ENCODE data around the gene PLA2G4D. TPM values are rescaled to one million over a fixed set of nuclear protein-coding genes. Genes with fewer than 3 reads are reported as not detected.

The PLA2G4D gene, protein sequence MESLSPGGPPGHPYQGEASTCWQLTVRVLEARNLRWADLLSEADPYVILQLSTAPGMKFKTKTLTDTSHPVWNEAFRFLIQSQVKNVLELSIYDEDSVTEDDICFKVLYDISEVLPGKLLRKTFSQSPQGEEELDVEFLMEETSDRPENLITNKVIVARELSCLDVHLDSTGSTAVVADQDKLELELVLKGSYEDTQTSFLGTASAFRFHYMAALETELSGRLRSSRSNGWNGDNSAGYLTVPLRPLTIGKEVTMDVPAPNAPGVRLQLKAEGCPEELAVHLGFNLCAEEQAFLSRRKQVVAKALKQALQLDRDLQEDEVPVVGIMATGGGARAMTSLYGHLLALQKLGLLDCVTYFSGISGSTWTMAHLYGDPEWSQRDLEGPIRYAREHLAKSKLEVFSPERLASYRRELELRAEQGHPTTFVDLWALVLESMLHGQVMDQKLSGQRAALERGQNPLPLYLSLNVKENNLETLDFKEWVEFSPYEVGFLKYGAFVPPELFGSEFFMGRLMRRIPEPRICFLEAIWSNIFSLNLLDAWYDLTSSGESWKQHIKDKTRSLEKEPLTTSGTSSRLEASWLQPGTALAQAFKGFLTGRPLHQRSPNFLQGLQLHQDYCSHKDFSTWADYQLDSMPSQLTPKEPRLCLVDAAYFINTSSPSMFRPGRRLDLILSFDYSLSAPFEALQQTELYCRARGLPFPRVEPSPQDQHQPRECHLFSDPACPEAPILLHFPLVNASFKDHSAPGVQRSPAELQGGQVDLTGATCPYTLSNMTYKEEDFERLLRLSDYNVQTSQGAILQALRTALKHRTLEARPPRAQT
- total RNA-seq, result not detected

DNA sequence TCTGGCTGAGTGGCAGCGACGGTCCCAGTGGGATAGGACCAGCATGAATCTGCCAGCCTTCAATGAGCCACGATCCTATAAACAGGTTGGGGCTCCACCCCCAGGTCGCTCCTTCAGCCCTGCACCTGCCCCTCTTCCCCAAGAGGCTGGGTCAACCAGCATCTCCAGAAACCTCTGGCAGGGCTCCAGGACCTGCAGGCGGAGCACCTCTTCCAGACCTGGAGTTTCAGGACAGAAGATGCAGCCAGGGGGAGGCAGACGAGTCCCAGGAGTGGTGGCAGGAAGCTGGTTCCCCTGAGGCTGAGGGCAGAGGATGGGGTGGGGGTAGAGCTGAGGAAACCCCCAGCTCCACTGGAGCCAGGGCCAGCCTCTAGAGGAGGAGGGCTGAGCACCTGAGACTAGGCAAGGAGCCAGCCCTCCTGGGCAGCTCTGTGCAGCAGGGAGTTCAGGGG lies at the start of gene PLA2G4D:
PLA2G4D (minus strand) TSS at position 51 of the 452 bp plus-strand sequence. CDS start 103 bp downstream, outside the sequence.
- no peak for DNase-seq

DNA sequence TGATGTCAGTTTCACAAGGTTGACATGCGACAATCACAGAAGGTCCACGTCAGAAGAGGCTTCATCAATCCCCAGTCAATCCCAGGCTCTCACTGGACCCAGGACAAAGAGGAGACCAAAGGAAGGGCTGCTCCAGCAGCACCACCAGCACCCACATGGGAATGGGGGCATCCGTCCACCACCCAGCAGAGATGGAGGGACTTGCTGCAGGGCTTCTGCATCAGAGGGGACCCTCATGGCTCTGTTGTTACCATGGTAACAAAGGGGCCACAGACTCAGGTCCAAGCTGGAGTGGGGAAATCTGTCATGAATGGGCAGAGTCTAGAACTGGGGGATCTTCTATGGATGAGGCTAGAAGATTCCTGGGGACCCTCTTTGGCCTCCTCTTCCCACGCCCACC lies 49.0 kb upstream of the PLA2G4D start:
- no peak for DNase-seq

DNA sequence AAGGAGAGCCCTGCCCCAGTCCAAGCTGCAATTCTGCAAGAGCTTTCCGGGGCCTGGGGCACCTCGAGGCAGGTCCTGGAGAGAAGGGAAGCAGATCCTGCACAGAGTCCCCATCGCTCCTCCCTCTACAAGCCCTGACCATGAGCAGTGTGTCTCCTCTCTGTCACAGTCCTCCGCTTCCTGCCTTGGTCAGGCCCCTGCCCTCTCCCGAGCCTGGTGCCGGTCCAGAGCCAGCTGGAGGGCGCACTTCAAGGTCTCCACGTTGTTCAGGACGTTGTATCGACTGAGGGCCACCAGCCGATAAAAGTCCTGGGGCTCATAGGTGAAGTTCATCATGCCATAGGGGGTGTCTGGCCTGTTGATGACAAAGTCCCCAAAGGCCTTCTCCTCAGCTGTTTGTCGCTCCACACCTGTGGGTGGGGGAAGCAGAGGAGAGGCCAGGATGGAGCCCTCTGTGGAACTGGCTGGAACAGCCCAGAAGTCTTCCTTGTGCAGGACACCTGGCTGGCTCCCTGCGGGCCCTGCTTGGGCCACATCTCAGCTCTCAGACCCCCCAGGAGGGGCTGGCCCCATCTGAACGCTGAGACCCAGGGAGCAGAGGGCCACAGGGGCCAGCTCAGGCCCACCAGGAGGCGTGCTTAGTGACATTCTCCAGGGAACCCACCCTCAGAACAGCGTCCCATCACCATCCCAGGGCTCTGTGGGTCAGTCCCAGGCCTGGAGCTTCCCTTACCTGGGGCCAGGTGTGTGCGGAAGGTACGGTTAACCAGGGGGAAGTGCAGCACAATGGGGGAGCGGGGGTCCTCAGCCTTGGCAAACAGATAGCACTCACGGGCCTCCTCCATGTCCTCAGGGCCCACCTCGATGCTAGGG lies 47.7 kb upstream of the PLA2G4D start:
- DNase-seq, result no peak

DNA sequence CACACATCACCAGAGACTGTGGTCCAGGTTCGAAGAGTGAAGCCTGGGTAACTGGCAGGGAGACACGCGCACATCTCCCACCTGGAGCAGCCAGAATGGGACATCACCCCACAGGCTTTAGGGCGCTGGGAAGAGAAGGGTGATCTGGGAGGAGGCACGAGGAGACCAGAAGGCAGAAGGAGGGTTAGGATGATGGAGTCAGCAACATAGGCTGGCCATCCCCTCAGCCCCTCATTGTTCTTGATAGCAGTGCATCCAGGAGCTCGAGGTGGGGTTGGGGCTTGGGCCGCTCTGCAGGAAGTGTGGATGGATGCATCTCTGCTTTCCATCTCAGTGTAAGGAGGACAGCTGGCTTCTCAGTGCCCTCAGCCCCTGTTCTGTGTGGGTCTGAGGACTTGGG lies 46.9 kb upstream of the PLA2G4D start:
- no peak for DNase-seq

DNA sequence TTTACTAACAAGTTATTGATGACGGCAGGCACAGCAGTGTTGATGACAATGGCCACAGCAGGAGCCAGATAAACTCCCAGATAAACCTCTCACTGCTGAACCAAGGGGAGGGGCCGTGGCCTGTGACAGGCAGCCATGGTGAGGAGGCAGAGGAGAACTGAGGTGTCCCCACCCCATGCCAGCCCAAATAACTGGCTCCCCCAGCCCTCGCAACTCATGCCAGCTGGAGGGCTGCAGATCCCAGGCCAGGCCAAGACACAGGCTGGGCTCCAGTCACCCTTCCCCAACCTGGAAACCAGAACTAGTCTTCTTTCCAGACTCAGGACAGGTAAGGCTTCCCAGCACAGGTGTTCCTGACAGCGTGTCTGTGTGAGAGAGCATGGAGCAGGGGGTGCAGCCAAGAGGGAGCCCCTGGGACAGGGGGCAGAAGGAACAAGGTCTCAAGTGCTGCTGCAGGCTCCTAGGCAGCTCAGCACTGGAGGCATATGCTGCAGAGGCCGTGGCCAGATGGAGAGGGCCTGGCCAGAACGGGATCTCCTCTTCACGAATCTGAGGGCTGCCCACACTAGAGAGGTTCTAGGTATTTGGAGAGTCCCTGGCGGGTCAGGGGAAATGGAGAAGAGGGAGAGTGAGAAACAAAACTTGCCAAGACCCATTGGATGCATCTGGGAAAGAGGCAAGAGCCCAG lies 46.2 kb upstream of the PLA2G4D start:
- DNase-seq, result no peak

DNA sequence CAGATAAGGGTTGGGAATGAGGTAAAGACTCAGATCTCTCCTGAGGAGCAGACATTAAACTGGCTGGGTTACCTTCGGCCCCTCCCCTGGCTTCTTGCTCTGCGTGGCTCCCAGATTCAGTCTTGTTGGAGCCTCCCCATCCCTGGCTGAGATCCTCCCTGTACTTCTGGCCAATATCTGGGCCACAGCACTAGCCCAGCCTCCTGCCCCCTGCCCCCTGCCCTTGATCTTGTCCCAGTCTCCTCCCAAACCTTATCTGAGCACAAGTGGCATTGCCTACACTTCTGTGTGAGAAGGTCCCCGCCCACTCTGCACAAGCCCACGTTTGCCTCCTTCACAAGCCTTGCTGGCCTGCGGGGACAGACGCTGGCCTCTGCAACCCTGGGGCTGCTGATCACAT lies 45.2 kb upstream of the PLA2G4D start:
- no peak for DNase-seq

DNA sequence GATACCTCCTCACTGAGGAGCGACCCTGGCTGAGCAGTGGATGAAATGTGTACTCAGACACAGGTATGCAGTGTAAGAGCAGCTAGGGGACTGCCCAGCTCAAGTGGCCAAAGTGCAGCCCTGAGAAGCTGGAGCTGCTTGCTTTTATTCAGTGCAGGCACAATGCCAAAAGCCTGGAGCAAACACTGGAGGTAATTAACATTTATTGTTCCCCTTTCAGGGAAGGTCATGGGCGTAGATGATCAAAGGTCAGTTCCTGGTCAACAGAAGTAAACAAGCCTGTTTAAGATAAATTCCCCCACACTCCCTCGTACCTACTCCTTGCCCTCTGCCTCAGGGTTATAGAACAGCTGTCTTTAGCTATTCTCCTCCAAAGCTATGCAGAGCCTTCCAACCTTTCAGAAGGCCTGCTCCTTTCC lies 44.6 kb upstream of the PLA2G4D start:
- no peak for DNase-seq

DNA sequence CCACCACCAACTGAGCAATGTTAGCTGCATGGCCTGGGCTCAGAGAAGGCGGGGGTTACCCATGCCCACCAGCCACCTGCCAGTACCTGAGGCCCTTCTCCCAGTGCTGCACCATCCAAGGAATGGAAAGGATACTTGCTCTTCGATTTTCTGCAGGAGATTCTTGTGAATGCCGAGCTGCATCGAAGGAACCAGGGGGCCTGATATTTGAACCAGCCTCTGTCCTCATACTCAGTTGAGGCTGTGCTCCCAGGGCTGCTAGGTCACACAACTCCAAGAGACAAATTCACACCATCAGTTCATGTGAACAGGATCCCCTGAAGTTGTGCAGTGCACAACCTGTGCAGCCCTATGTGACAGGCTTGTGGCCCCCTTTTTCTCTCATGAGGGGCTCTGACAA lies 44.0 kb upstream of the PLA2G4D start:
- no peak for DNase-seq

DNA sequence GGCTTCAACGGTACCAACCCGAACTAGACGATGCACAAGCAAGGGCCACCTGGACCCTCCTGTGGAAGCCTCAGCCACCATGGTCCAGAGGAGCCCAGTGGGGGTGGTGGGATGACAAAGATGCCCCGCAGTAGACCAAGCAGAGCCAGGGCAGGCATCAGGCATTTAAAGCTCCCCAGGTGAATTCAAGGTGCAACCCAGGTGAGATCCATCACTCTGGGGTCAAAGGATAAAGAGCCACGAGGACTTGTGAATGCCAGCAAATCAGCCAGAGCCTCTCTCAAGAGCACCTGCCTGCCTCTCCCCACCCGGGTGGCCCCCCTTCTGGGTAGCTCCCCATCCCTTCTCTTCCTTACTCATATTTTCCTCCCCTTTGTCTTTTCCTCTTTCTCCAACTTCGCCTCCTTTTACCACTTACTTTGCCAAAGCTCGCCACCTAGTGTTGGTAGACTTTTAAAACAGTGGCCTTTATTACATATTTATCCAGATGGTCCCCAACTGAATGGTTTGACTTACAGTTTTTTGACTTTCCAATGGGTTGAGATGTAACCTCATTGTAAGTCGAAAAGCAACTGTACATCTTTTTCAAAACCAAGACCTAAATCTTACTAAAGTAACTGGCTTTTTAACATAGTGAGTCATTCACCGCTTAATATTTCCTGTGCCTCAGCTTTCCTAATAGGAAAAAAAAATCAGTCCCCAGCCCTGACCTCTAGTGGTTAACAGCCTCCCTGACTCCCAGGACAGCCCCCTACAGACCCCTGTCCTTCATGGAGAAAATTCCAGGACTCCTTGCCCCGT lies 43.3 kb upstream of the PLA2G4D start:
- DNase-seq, result no peak

DNA sequence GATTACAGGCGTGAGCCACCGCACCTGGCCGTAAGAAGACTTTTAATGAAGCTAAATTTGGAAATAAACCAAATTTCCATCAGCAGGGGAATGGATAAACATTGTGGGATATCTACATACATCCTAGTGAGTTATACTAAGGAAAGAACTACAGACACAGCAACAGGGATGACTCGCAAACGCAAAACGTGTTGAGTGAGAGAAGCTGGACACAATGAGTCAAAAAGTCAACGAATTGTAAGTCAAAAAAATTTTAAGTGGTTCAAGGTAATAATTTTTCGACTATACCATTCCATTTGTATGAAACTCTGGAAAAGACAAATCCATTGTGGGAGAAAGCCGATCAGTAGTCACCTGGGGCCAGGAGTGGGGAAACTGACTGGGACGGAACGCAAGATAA lies 42.2 kb upstream of the PLA2G4D start:
- no peak for DNase-seq

DNA sequence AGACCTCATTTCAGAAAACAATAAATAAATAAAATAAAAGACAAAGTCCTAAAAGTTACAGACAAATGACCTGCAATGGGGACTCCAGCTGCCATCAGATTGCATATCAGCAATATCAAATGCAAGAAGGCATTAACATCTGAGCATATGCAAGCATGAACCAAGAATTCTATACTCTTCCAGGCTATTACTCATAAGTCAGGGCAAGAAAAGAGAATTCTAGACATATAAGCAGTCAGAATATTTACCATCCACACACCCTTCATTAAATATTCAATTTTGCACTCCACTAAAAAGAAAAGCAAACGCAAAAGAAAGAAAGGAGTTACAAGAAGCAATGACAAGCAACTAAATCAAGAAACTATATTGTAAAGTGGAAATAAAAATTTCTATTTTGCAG lies 41.0 kb upstream of the PLA2G4D start:
- no peak for DNase-seq

DNA sequence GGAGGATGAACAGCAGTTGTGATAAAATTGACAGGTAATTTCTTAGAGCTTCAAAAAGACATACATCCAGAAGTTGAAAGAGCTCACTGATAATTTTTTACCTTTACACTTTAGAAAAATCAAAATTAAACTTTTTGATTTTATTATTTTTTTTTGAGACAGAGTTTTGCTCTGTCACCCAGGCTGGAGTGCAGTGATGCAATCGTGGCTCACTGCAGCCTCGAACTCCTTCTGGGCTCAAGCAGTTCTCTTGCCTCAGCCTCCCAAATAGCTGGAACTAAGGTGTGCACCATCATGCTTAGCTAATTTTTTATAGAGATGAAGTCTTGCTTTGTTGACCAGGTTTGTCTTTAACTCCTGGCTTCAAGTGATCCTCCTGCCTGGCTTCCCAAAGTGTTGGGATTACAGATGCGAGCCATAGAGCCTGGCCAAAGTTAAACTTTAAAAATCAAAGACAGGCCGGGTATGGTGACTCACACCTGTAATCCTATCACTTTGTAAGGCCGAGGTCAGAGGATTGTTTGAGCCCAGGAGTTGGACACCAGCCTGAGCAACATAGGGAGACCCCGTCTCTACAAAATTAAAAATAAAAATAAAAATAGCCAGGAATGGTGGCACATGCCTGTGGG lies 40.4 kb upstream of the PLA2G4D start:
- no peak for DNase-seq

DNA sequence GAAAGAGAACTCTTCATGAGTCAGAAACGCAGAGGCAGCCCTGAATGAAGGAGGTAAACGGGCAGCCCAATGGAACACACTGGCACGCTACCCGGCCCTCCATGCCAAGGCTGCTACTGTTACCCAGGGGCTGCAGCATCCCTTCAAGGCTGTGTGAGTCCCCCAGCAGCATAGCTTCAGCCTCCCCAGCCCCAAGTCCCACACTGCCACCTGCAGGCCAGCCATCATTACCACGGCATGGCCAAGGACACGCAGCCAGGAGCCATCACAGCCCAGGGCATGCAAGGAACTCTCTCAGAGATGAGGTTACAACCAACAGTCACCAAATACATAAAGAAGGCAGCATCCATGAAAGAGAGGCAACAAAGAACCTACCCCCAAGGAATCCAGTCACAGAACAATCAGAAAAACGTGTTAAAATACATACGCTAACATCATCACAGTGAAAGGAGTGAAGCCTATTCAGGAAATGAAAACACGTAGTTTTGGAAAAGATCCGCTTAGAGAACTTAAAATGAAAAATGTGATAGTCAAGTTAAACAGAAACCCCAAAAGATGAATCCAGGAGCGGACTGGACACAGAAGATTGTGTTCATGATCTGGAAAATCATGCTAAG lies 39.6 kb upstream of the PLA2G4D start:
- peak; percentile 17 for DNase-seq

DNA sequence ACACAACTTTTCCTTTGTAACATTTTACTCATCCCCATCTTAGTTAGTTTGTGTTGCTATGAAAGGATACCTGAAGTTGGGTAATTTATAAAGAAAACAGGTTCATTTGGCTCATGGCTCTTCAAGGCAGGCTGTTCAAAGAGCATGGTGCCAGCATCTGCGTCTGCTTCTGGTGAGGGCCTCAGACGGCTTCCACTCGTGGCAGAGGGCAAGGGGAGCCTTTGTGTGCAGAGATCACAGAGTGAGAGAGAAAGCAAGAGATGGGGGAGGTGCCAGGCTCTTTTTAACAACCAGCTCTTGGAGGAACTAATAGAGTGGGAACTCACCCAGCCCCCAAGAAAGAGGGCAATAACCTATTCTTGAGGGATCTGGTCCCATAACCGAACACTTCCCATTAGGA lies 39.0 kb upstream of the PLA2G4D start:
- no peak for DNase-seq

DNA sequence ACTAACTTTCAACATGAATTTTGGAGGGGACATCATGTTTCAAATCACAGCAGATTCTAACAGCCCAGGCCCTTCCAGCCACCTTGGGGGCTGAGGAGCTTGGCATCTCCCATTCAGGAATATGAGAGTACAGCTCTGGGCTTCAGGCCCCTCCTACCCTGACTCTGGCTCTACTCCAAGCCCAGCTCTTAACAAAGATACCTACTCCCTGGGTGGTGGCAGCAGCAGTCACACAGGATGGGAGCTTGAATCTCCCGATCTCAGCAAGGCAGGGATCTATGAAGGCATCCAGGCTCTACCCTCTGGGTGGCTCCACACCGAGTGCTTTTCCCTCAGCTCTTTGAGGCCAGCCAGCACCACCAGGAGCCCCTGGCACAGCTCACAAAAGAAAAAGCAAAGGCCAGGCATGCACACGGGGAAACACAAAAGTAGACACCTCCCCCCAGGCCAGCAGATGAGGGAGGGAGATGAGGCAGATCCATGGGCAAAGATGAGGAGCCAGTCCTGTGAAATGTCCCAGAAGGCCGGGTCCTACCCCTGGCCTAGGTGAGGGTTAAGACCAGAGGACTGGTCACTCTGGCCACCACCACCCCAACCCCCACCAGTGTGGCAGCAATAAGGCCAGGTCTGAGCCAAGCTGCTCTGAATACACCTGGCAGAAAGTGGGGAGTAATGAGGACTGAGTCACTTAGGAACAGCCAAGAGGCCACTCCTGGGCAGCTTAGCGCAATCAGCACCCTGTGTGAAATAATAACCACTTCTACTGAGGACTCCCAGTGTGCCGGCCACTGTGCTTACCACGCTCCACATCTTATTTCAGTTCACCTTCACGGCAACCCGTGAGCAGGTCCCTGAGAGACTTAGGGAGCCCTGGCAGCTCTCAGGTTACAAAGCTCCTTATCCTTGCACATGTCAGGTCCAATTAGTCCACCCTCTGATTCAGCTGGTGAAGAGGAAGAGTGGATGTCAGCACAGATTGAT lies 37.8 kb upstream of the PLA2G4D start:
- no peak for DNase-seq

DNA sequence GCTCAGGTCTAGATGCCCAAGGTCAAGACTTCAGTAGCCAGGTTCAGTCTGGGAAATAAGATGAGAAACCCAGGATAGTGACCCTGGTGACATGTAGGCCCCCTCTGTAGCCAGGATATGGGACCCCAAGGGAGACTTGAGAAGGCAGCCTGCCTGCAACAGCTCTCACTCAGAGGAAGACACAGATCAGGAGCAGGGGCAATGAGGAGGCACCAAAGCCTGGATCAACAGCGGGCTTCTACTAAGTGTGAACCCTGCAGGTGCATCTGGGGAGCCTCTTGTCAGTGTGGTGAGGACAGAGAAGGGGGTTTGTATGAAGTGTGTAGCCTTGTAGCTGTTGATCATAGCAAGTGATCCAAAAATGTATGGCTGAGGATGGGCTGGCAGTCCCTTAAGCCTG lies 36.6 kb upstream of the PLA2G4D start:
- no peak for DNase-seq

DNA sequence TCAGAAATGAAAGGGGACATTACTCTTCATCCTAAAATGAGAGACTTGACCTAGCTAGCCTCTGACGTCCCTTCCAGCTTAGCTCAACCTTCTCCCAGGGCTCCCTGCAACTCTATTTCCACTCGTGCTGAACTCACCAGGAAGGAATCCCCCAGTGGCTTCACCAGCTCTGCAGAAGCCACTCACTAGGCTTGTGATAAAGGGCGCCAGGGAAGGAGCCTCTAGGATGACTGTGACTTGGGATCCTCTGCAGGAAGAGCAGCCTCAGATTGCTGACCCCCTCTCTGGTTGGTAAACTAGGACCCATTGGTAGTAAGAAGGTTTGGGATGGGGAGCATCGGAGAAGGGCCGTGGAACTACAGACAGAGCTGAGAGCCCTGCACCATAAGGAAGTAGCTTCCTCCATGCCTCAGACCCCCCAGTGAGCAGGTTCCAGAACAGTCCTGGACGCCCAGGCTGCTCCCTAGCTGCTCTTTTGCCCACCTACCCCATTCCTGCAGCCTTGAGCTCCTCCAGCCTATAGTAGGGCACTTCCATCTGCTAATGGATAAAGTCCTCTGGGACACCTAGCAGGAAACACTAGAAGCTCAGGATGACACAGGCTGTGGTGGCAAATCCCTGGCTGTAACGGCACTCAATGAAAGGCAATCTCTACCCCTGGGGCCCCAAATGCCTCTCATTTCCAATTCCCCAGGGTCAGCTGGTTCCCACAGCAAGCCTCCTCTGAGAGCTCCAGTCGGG lies 36.1 kb upstream of the PLA2G4D start:
- DNase-seq, result no peak

DNA sequence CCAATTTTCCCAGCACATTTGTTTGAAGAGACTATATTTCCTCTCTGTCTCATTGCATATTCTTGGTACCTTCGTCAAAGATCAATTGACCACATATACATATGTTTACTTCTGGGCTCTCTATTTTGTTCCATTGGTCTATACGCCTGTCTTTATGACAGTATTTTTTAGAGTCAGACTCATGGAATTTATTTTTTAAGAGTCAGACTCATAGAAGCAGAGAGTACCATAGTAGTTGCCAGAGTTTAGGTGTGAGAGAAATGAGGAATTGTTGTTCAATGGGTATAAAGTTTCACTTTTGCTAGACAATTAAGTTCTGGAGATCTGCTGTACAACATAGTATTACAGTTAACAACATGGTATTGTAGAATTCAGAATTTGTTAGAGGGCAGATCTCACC lies 35.0 kb upstream of the PLA2G4D start:
- DNase-seq, result no peak

DNA sequence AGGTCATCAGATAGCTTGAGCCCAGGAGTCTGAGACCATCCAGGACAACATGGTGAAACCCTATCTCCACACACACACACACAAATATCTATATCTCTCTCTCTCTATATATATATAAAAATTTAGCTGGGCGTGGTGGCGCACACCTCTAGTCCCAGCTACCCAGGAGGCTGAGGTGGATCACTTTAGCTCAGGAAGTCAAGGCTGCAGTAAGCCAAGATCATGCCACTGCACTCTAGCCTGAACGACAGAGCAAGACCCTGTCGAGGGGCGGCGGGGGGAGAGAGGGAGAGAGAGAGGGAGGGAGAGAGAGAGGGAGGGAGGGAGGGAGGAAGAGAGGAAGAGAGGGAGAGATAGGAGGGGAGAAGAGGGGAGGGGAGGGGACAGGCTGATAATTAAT lies 34.1 kb upstream of the PLA2G4D start:
- no peak for DNase-seq

Data from effector CD4-positive, alpha-beta T cell (primary cell).